ENCODE data around the gene MYL3. TPM values are rescaled to one million over a fixed set of nuclear protein-coding genes. Genes with fewer than 3 reads are reported as not detected.
"Not testable (repeated sequence)": the region's sequence is repeated elsewhere in the genome, so short reads cannot be mapped to it uniquely, and the experiment has no call there.

The MYL3 gene
- polyA plus RNA-seq, 1 of the 3 experiments (the other 2 are of a cell fraction), result not detected

DNA sequence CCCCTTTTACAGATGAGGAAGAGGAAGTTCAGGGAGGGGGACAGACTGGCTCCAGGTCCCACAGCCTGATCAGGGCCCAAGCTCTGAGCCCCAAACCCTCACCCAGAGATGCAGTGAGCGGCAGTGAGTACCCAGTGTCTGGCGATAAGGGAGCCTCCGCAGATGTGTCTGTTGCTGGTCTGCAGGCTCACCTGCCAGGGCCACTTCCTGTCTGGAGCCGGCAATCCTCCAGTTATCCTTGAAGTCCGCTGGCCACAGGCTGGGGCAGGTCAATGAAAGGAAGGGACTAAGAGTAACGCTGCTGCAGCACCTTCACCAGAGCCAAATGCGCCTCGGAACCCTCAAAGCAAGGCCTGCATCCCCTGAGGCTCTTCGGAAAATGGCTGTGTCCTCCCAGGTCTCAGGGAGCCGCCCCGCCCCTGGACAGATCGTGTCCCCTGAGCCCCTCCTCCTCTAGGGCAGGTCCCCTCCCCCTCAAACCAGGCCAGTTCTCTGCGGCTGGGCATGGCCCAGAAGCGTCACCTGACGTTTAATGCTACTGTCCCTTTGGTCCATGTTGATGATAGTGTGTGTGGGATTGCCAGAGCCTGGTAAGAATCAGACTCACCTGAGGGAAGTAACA is 51.5 kb downstream of the MYL3 start:
- Histone ChIP-seq H2AFZ (ENCODE audit: low read depth) (no peak overlapping the region), H3K36me3 (replicated peaks in 1 of 2; ENCODE audit: control insufficient read depth in 1 of 2, insufficient read depth in 2 of 2, low read length in 1 of 2) (no peaks in the 10 kb centered on the region), H3K4me3 (ENCODE audit: low read depth in 2 of 2, low read length in 1 of 2) (no peak overlapping the region), H4K20me1 (ENCODE audit: insufficient read depth) (no peaks in the 10 kb centered on the region), H3K79me2 (ENCODE audit: insufficient read depth) (no peaks in the 10 kb centered on the region), H3K4me2 (no peak overlapping the region), H3K4me1 (ENCODE audit: control insufficient read depth in 1 of 2, insufficient read depth in 2 of 2, low read depth in 1 of 2, low read length in 1 of 2) (no peaks in the 10 kb centered on the region; a peak in 1 of 4 replicates), H3K27ac (ENCODE audit: low read depth in 2 of 2, low read length in 1 of 2) (no peak overlapping the region), H3F3A (replicated peaks; ENCODE audit: insufficient read depth) (no peaks in the 10 kb centered on the region), H3K9me3 (no peaks in the 10 kb centered on the region), H3K27me3 (ENCODE audit: insufficient read depth) (no peaks in the 10 kb centered on the region), H3K9me2 (no peaks in the 10 kb centered on the region), H3K9ac (no peak overlapping the region)
- TF ChIP-seq, protein P1, sequence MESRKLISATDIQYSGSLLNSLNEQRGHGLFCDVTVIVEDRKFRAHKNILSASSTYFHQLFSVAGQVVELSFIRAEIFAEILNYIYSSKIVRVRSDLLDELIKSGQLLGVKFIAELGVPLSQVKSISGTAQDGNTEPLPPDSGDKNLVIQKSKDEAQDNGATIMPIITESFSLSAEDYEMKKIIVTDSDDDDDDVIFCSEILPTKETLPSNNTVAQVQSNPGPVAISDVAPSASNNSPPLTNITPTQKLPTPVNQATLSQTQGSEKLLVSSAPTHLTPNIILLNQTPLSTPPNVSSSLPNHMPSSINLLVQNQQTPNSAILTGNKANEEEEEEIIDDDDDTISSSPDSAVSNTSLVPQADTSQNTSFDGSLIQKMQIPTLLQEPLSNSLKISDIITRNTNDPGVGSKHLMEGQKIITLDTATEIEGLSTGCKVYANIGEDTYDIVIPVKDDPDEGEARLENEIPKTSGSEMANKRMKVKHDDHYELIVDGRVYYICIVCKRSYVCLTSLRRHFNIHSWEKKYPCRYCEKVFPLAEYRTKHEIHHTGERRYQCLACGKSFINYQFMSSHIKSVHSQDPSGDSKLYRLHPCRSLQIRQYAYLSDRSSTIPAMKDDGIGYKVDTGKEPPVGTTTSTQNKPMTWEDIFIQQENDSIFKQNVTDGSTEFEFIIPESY (IDR thresholded peaks at IDR 0.05; ENCODE audit: borderline replicate concordance, low read depth), result no peak
- TF ChIP-seq RAD21 (IDR thresholded peaks at IDR 0.05; ENCODE audit: low read length), result no peak
- TF ChIP-seq, protein P2, sequence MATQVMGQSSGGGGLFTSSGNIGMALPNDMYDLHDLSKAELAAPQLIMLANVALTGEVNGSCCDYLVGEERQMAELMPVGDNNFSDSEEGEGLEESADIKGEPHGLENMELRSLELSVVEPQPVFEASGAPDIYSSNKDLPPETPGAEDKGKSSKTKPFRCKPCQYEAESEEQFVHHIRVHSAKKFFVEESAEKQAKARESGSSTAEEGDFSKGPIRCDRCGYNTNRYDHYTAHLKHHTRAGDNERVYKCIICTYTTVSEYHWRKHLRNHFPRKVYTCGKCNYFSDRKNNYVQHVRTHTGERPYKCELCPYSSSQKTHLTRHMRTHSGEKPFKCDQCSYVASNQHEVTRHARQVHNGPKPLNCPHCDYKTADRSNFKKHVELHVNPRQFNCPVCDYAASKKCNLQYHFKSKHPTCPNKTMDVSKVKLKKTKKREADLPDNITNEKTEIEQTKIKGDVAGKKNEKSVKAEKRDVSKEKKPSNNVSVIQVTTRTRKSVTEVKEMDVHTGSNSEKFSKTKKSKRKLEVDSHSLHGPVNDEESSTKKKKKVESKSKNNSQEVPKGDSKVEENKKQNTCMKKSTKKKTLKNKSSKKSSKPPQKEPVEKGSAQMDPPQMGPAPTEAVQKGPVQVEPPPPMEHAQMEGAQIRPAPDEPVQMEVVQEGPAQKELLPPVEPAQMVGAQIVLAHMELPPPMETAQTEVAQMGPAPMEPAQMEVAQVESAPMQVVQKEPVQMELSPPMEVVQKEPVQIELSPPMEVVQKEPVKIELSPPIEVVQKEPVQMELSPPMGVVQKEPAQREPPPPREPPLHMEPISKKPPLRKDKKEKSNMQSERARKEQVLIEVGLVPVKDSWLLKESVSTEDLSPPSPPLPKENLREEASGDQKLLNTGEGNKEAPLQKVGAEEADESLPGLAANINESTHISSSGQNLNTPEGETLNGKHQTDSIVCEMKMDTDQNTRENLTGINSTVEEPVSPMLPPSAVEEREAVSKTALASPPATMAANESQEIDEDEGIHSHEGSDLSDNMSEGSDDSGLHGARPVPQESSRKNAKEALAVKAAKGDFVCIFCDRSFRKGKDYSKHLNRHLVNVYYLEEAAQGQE (IDR thresholded peaks at IDR 0.05; ENCODE audit: low read depth, low read length), result no peak
- no peak for TF ChIP-seq MEF2A (IDR thresholded peaks at IDR 0.05; ENCODE audit: borderline replicate concordance, low read depth)
- TF ChIP-seq FOXM1 (IDR thresholded peaks at IDR 0.05; ENCODE audit: low read depth), result no peak
- no peak for TF ChIP-seq TEAD4 (IDR thresholded peaks at IDR 0.05; ENCODE audit: borderline replicate concordance, insufficient read depth)
- TF ChIP-seq SIN3A (IDR thresholded peaks at IDR 0.05; ENCODE audit: borderline replicate concordance, low read depth, low read length), result no peak
- no peak for TF ChIP-seq TAF1 (IDR thresholded peaks at IDR 0.05; ENCODE audit: borderline replicate concordance, low read depth, low read length)
- no peak for TF ChIP-seq CHD2 (IDR thresholded peaks at IDR 0.05; ENCODE audit: low read length, partially characterized antibody)
- no peak for TF ChIP-seq MXI1 (IDR thresholded peaks at IDR 0.05; ENCODE audit: low read depth, low read length)
- TF ChIP-seq FOXJ3 (CRISPR knock-in tag; IDR thresholded peaks at IDR 0.05), result no peak
- no peak for TF ChIP-seq EZH2phosphoT487 (IDR thresholded peaks at IDR 0.05; ENCODE audit: borderline replicate concordance, low read depth)
- TF ChIP-seq, protein P3, sequence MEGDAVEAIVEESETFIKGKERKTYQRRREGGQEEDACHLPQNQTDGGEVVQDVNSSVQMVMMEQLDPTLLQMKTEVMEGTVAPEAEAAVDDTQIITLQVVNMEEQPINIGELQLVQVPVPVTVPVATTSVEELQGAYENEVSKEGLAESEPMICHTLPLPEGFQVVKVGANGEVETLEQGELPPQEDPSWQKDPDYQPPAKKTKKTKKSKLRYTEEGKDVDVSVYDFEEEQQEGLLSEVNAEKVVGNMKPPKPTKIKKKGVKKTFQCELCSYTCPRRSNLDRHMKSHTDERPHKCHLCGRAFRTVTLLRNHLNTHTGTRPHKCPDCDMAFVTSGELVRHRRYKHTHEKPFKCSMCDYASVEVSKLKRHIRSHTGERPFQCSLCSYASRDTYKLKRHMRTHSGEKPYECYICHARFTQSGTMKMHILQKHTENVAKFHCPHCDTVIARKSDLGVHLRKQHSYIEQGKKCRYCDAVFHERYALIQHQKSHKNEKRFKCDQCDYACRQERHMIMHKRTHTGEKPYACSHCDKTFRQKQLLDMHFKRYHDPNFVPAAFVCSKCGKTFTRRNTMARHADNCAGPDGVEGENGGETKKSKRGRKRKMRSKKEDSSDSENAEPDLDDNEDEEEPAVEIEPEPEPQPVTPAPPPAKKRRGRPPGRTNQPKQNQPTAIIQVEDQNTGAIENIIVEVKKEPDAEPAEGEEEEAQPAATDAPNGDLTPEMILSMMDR (IDR thresholded peaks at IDR 0.05), result no peak
- TF ChIP-seq, protein P4, sequence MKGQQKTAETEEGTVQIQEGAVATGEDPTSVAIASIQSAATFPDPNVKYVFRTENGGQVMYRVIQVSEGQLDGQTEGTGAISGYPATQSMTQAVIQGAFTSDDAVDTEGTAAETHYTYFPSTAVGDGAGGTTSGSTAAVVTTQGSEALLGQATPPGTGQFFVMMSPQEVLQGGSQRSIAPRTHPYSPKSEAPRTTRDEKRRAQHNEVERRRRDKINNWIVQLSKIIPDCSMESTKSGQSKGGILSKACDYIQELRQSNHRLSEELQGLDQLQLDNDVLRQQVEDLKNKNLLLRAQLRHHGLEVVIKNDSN (IDR thresholded peaks at IDR 0.05; ENCODE audit: borderline replicate concordance, low read depth), result no peak
- TF ChIP-seq, protein P5, sequence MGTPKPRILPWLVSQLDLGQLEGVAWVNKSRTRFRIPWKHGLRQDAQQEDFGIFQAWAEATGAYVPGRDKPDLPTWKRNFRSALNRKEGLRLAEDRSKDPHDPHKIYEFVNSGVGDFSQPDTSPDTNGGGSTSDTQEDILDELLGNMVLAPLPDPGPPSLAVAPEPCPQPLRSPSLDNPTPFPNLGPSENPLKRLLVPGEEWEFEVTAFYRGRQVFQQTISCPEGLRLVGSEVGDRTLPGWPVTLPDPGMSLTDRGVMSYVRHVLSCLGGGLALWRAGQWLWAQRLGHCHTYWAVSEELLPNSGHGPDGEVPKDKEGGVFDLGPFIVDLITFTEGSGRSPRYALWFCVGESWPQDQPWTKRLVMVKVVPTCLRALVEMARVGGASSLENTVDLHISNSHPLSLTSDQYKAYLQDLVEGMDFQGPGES (IDR thresholded peaks at IDR 0.05; ENCODE audit: low read depth, low read length), result no peak
- TF ChIP-seq ELF1 (IDR thresholded peaks at IDR 0.05), result no peak
- WGBS (ENCODE audit: low lambda C conversion rate), result 70% methylated on average over 2 of the region's 15 CpGs
- DNase-seq, result peak; percentile 37
- ChIA-PET CTCF (no interaction called here), POLR2A (no interaction called here)

DNA sequence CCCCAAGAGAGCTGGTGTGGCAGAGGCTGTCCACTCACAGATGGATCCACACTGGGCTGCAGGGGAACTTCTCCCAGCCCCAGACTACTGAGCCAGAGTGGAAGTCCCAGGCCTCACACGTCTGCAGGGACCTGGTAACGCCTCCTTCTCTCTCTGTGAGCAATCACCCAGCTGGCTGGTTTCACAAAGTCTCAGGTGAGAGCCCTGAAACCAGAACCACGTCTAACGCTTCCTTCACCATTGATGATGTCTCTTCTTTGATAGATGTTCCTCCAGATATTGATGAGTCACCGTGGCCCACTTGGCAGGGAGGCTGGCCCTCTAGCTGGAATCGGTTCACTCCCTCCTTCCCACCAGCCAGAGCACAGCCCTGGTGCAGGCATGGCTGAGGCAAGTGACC is 54.5 kb downstream of the MYL3 start:
- H3K4me2 ChIP-seq; H3K27ac ChIP-seq (ENCODE audit: low read depth in 2 of 2, low read length in 1 of 2); H3K9ac ChIP-seq; H3K79me2 ChIP-seq (ENCODE audit: insufficient read depth); H3K4me1 ChIP-seq (ENCODE audit: control insufficient read depth in 1 of 2, insufficient read depth in 2 of 2, low read depth in 1 of 2, low read length in 1 of 2); H3K4me3 ChIP-seq (ENCODE audit: low read depth in 2 of 2, low read length in 1 of 2); H4K20me1 ChIP-seq (ENCODE audit: insufficient read depth); CTCF ChIA-PET; H3K27me3 ChIP-seq (ENCODE audit: insufficient read depth); POLR2A ChIA-PET; DNase-seq; H3K36me3 ChIP-seq (replicated peaks in 1 of 2; ENCODE audit: control insufficient read depth in 1 of 2, insufficient read depth in 2 of 2, low read length in 1 of 2); H2AFZ ChIP-seq (ENCODE audit: low read depth); H3K9me2 ChIP-seq; H3F3A ChIP-seq (replicated peaks; ENCODE audit: insufficient read depth); H3K9me3 ChIP-seq: not testable (repeated sequence)
- 38% methylated on average over 4 of the region's 6 CpGs for WGBS (ENCODE audit: low lambda C conversion rate)

Data from SK-N-SH (cell line).